Kidney epithelial cell (primary cell): ENCODE measurements around the gene EXOC6. TPM values are rescaled to one million over a fixed set of nuclear protein-coding genes. Genes with fewer than 3 reads are reported as not detected.
"Not testable (repeated sequence)": the region's sequence is repeated elsewhere in the genome, so short reads cannot be mapped to it uniquely, and the experiment has no call there.

Experiments
- DNase-seq: peaks from one replicate; pipeline ENCODE4 v3.0.0-alpha.2; 2010; ENCODE audit warnings: low read depth
- H3K27me3 ChIP-seq: 2 replicates; pipeline ENCODE4 v1.6.0; 2011; ENCODE audit warnings: low read length; ENCODE audit not compliant: control insufficient read depth, insufficient read depth
- H3K36me3 ChIP-seq: 2 replicates; pipeline ENCODE4 v1.5.1; 2011; ENCODE audit warnings: low read length; ENCODE audit not compliant: control insufficient read depth, insufficient read depth
- H3K4me3 ChIP-seq: 2 replicates; pipeline ENCODE4 v1.5.1; 2011; ENCODE audit warnings: low read depth, mild to moderate bottlenecking, control low read depth, low read length
- CTCF ChIP-seq: IDR thresholded peaks from 2 replicates; pipeline ENCODE4 v1.5.1; 2011; ENCODE audit warnings: mild to moderate bottlenecking, moderate library complexity, low read length, control low read depth, inconsistent platforms; ENCODE audit not compliant: insufficient read depth, poor library complexity, severe bottlenecking
- total RNA-seq: library from RNA; depleted of rRNA; stranded (reverse); fragments of >200 nt; gene quantifications from 2 replicates; pipeline ENCODE4 v1.2.3, GENCODE V29; 2015

Gene EXOC6
- total RNA-seq, 1 donor from 2014 or later: 10.5 TPM

GRCh38 chr10:92972886-92973285 is 124.6 kb downstream of the EXOC6 start:
- Histone ChIP-seq H3K27me3 (no peaks in the 10 kb centered on the region), H3K4me3 (no peak overlapping the region), H3K36me3 (no peaks in the 10 kb centered on the region)
- no peak for DNase-seq
- TF ChIP-seq CTCF: no peak

- H3K36me3 ChIP-seq, H3K4me3 ChIP-seq, H3K27me3 ChIP-seq, DNase-seq: not testable (repeated sequence)
Observed at GRCh38 chr10:92976278-92976677, 128.0 kb downstream of the EXOC6 start.

- DNase-seq: no peak
- H3K36me3 ChIP-seq: no peaks in the 10 kb centered on the region
- no peak overlapping the region for H3K4me3 ChIP-seq
- H3K27me3 ChIP-seq: no peaks in the 10 kb centered on the region
- TF ChIP-seq CTCF: no peak
Observed at GRCh38 chr10:92989250-92989649, 140.9 kb downstream of the EXOC6 start.

GRCh38 chr10:92990615-92991014 is 142.3 kb downstream of the EXOC6 start:
- DNase-seq: no peak
- Histone ChIP-seq H3K27me3 (no peaks in the 10 kb centered on the region), H3K36me3 (no peaks in the 10 kb centered on the region), H3K4me3 (no peak overlapping the region)
- TF ChIP-seq CTCF: no peak

- no peaks in the 10 kb centered on the region for H3K27me3 ChIP-seq
- DNase-seq: no peak
- no peak overlapping the region for H3K4me3 ChIP-seq
- H3K36me3 ChIP-seq: no peaks in the 10 kb centered on the region
- no peak for TF ChIP-seq CTCF
Observed at GRCh38 chr10:92991513-92991912, 143.2 kb downstream of the EXOC6 start.

- no peak for DNase-seq
- Histone ChIP-seq H3K36me3 (no peaks in the 10 kb centered on the region), H3K27me3 (no peaks in the 10 kb centered on the region), H3K4me3 (no peak overlapping the region)
- no peak for TF ChIP-seq CTCF
Observed at GRCh38 chr10:92993699-92994272, 145.5 kb downstream of the EXOC6 start.

GRCh38 chr10:92995509-92995908 is 147.2 kb downstream of the EXOC6 start:
- no peak overlapping the region for H3K4me3 ChIP-seq
- DNase-seq: no peak
- H3K27me3 ChIP-seq: no peaks in the 10 kb centered on the region
- no peaks in the 10 kb centered on the region for H3K36me3 ChIP-seq
- no peak for TF ChIP-seq CTCF
